ENCODE results near the gene AURKAIP1.

Gene AURKAIP1

DNA sequence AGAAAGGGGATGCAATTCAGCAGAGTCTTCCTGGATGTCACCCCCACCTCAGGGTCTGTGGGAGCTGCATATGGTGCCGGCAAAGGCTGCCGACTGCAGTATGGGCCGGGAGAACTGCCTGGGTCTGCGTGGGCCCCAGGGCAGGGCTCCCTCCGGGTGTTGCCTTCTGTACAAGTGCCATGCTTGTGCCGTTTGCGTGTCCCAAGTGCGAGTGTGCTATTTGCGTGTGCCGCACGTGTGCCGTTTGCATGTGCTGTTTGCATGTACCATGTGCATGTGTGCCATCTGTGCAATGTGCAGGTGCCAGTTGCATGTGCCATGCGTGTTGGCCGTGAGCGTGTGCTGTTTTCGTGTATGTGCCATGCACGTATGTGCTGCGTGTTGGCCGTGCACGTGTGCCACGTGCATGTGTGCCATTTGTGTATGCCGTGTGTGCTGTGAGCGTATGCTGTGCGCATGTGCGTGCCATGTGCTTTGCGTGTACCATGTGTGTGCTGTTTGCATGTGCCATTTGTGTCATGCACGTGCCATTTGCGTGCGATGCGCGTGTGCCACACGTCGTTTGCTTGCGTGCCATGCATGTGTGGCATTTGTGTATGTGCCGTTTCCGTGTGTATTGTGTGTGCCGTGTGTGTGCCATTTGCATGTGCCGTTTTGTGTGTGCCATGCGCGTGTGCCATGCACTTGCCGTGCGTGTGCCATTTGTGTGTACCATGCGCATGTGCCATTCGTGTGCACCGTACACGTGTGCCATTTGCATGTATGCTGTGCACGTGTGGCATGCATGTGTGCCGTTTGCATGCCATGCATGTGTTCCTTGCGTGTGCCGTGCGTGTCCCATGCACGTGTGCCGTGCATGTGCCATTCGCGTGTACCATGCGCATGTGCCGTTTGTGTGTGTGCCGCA lies 45.5 kb downstream of the AURKAIP1 start:
- Histone ChIP-seq H3K18ac (ENCODE audit: low read length) (no peak overlapping the region), H3K9ac (ENCODE audit: low read length) (no peak overlapping the region), H2BK5ac (ENCODE audit: low read length) (no peak overlapping the region), H3K4me3 (ENCODE audit: low read length) (no peak overlapping the region), H4K5ac (ENCODE audit: low read length) (no peak overlapping the region), H3K56ac (ENCODE audit: low read length) (no peak overlapping the region), H3K79me1 (ENCODE audit: low read length) (peaks cover 5% of the 10 kb centered on the region), H3K36me3 (ENCODE audit: control insufficient read depth, insufficient read depth, low read length) (no peaks in the 10 kb centered on the region), H3K4me2 (ENCODE audit: low read length) (no peak overlapping the region), H3K27ac (ENCODE audit: low read depth, low read length) (no peak overlapping the region), H2BK15ac (replicated peaks; ENCODE audit: low read depth) (no peak overlapping the region), H3K23ac (ENCODE audit: low read length) (peak overlapping the region; percentile 4), H3K4me1 (ENCODE audit: control insufficient read depth, low read depth, low read length) (no peaks in the 10 kb centered on the region), H4K8ac (ENCODE audit: low read depth, low read length) (no peak overlapping the region), H2BK120ac (ENCODE audit: low read depth, low read length) (no peak overlapping the region), H2AK5ac (ENCODE audit: low read length) (no peak overlapping the region), H3K27me3 (ENCODE audit: insufficient read depth, low read length, poor library complexity) (no peaks in the 10 kb centered on the region), H3K4ac (ENCODE audit: low read depth, low read length) (no peak overlapping the region), H3K79me2 (ENCODE audit: control insufficient read depth, insufficient read depth, low read length) (peaks cover 3% of the 10 kb centered on the region)
- no CpG with 5 or more reads among the region's 58 CpGs for WGBS (ENCODE audit: extremely low coverage, insufficient coverage, low lambda C conversion rate)
- DNase-seq: no peak

DNA sequence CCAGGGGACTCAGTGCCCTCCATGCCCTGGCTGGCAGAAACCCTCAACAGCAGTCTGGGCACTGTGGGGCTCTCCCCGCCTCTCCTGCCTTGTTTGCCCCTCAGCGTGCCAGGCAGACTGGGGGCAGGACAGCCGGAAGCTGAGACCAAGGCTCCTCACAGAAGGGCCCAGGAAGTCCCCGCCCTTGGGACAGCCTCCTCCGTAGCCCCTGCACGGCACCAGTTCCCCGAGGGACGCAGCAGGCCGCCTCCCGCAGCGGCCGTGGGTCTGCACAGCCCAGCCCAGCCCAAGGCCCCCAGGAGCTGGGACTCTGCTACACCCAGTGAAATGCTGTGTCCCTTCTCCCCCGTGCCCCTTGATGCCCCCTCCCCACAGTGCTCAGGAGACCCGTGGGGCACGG lies 46.8 kb downstream of the AURKAIP1 start:
- H2BK15ac ChIP-seq (replicated peaks; ENCODE audit: low read depth): no peak overlapping the region
- H3K79me1 ChIP-seq (ENCODE audit: low read length): peaks cover 8% of the 10 kb centered on the region
- H3K4me1 ChIP-seq (ENCODE audit: control insufficient read depth, low read depth, low read length): no peaks in the 10 kb centered on the region
- H3K4me3 ChIP-seq (ENCODE audit: low read length): no peak overlapping the region
- DNase-seq: no peak
- H3K27ac ChIP-seq (ENCODE audit: low read depth, low read length): no peak overlapping the region
- no peak overlapping the region for H4K5ac ChIP-seq (ENCODE audit: low read length)
- H3K27me3 ChIP-seq (ENCODE audit: insufficient read depth, low read length, poor library complexity): no peaks in the 10 kb centered on the region
- WGBS (ENCODE audit: extremely low coverage, insufficient coverage, low lambda C conversion rate): no CpG with 5 or more reads among the region's 15 CpGs
- no peak overlapping the region for H4K8ac ChIP-seq (ENCODE audit: low read depth, low read length)
- no peak overlapping the region for H3K56ac ChIP-seq (ENCODE audit: low read length)
- no peaks in the 10 kb centered on the region for H3K36me3 ChIP-seq (ENCODE audit: control insufficient read depth, insufficient read depth, low read length)
- H3K9ac ChIP-seq (ENCODE audit: low read length): no peak overlapping the region
- peaks cover 11% of the 10 kb centered on the region for H3K79me2 ChIP-seq (ENCODE audit: control insufficient read depth, insufficient read depth, low read length)
- H3K18ac ChIP-seq (ENCODE audit: low read length): no peak overlapping the region
- no peak overlapping the region for H3K4ac ChIP-seq (ENCODE audit: low read depth, low read length)
- H3K4me2 ChIP-seq (ENCODE audit: low read length): no peak overlapping the region
- no peak overlapping the region for H2AK5ac ChIP-seq (ENCODE audit: low read length)
- H2BK5ac ChIP-seq (ENCODE audit: low read length): no peak overlapping the region
- no peak overlapping the region for H3K23ac ChIP-seq (ENCODE audit: low read length)
- no peak overlapping the region for H2BK120ac ChIP-seq (ENCODE audit: low read depth, low read length)

DNA sequence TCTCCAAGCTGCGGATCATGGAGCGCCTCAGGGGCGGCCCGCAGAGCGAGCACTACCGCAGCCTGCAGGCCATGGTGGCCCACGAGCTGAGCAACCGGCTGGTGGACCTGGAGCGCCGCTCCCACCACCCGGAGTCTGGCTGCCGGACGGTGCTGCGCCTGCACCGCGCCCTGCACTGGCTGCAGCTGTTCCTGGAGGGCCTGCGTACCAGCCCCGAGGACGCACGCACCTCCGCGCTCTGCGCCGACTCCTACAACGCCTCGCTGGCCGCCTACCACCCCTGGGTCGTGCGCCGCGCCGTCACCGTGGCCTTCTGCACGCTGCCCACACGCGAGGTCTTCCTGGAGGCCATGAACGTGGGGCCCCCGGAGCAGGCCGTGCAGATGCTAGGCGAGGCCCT lies 47.7 kb downstream of the AURKAIP1 start:
- H3K9ac ChIP-seq (ENCODE audit: low read length): no peak overlapping the region
- H3K27me3 ChIP-seq (ENCODE audit: insufficient read depth, low read length, poor library complexity): no peaks in the 10 kb centered on the region
- no peak overlapping the region for H3K56ac ChIP-seq (ENCODE audit: low read length)
- H2AK5ac ChIP-seq (ENCODE audit: low read length): no peak overlapping the region
- H3K4me2 ChIP-seq (ENCODE audit: low read length): no peak overlapping the region
- WGBS (ENCODE audit: extremely low coverage, insufficient coverage, low lambda C conversion rate): no CpG with 5 or more reads among the region's 40 CpGs
- no peak for DNase-seq
- no peak overlapping the region for H3K23ac ChIP-seq (ENCODE audit: low read length)
- H4K5ac ChIP-seq (ENCODE audit: low read length): no peak overlapping the region
- H3K27ac ChIP-seq (ENCODE audit: low read depth, low read length): no peak overlapping the region
- H3K79me2 ChIP-seq (ENCODE audit: control insufficient read depth, insufficient read depth, low read length): peaks cover 17% of the 10 kb centered on the region
- no peak overlapping the region for H2BK120ac ChIP-seq (ENCODE audit: low read depth, low read length)
- no peak overlapping the region for H3K18ac ChIP-seq (ENCODE audit: low read length)
- no peak overlapping the region for H4K8ac ChIP-seq (ENCODE audit: low read depth, low read length)
- peaks cover 12% of the 10 kb centered on the region for H3K79me1 ChIP-seq (ENCODE audit: low read length)
- no peak overlapping the region for H3K4me3 ChIP-seq (ENCODE audit: low read length)
- no peak overlapping the region for H2BK5ac ChIP-seq (ENCODE audit: low read length)
- no peak overlapping the region for H2BK15ac ChIP-seq (replicated peaks; ENCODE audit: low read depth)
- H3K4ac ChIP-seq (ENCODE audit: low read depth, low read length): no peak overlapping the region
- no peaks in the 10 kb centered on the region for H3K4me1 ChIP-seq (ENCODE audit: control insufficient read depth, low read depth, low read length)
- H3K36me3 ChIP-seq (ENCODE audit: control insufficient read depth, insufficient read depth, low read length): no peaks in the 10 kb centered on the region

DNA sequence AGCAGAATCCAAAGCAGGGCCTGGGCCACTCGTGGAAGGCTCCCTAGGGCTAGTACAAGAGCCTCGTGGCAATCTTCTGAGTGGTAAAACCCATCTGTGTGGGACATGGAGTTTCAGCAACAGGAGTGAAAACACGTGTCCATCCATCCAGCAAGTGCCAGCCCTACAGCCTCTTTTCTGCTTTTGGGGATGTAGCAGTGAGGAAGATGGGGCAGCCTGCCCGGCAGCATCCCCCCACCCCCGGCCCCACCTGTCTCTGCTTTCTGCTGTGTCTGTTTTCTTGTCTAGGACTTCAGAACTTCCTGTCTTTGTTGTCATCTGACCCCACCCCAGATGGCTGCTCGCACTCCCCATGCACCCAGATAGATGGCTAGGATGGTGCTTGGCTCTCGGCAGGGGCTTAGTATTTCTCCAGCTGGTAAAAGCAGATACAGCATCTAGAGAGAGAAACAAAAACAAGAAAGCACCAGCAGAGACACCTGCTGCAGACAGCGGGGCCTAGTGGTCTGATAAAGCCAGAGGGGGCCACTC lies 48.9 kb downstream of the AURKAIP1 start:
- Histone ChIP-seq H2BK5ac (ENCODE audit: low read length) (no peak overlapping the region), H3K4me1 (ENCODE audit: control insufficient read depth, low read depth, low read length) (no peaks in the 10 kb centered on the region), H2BK15ac (replicated peaks; ENCODE audit: low read depth) (no peak overlapping the region), H3K56ac (ENCODE audit: low read length) (no peak overlapping the region), H3K27me3 (ENCODE audit: insufficient read depth, low read length, poor library complexity) (no peaks in the 10 kb centered on the region), H3K4me3 (ENCODE audit: low read length) (no peak overlapping the region), H4K5ac (ENCODE audit: low read length) (no peak overlapping the region), H3K4ac (ENCODE audit: low read depth, low read length) (no peak overlapping the region), H3K79me1 (ENCODE audit: low read length) (peaks cover 18% of the 10 kb centered on the region), H3K9ac (ENCODE audit: low read length) (no peak overlapping the region), H3K23ac (ENCODE audit: low read length) (no peak overlapping the region), H2AK5ac (ENCODE audit: low read length) (no peak overlapping the region), H3K18ac (ENCODE audit: low read length) (no peak overlapping the region), H3K79me2 (ENCODE audit: control insufficient read depth, insufficient read depth, low read length) (peaks cover 29% of the 10 kb centered on the region), H3K27ac (ENCODE audit: low read depth, low read length) (no peak overlapping the region), H4K8ac (ENCODE audit: low read depth, low read length) (no peak overlapping the region), H3K4me2 (ENCODE audit: low read length) (no peak overlapping the region), H2BK120ac (ENCODE audit: low read depth, low read length) (no peak overlapping the region), H3K36me3 (ENCODE audit: control insufficient read depth, insufficient read depth, low read length) (no peaks in the 10 kb centered on the region)
- no CpG with 5 or more reads among the region's 8 CpGs for WGBS (ENCODE audit: extremely low coverage, insufficient coverage, low lambda C conversion rate)
- no peak for DNase-seq

DNA sequence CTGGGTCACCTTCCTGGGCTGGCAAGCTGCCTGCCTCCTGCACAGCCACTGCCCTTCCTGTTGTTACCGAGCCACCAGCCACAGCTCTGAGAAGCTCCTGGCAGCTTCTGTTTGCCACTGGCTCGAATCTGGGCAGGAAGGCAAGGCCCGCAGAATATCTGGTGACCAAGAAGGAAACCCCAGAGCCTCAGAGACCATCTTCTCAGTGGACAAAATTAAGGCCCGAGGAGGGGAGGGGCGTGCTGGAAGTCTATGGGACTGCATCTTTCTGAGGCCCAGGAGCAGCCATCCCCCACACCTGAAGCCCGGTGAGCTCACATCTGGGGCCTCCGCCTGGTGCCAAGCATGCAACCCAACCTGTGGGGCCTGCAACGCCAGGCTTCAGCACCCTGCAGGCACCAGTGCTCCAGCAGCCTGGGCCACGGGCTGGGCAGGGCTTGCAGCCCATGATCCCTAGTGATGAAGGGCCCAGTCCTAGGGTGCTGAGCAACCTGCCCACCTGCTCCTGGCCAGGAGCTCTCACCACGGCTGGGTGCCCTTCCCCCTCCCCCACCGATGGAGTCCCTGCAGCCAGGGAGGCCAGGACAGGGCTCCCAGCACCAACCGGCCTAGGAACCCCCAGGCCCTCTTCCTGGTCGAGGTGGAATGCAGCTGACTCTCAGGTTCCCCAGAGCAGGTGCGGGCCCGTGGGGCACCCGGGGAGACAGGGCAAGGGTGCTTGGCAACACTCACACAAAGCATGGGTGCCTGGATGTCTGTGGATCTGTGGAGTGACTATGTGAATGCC lies 49.5 kb downstream of the AURKAIP1 start:
- Histone ChIP-seq H3K27ac (ENCODE audit: low read depth, low read length) (no peak overlapping the region), H3K56ac (ENCODE audit: low read length) (peak overlapping the region; percentile 91), H3K4me1 (ENCODE audit: control insufficient read depth, low read depth, low read length) (no peaks in the 10 kb centered on the region), H3K9ac (ENCODE audit: low read length) (peak overlapping the region; percentile 87), H3K23ac (ENCODE audit: low read length) (peak overlapping the region; percentile 66), H4K5ac (ENCODE audit: low read length) (no peak overlapping the region), H2BK120ac (ENCODE audit: low read depth, low read length) (no peak overlapping the region), H2BK15ac (replicated peaks; ENCODE audit: low read depth) (no peak overlapping the region), H2BK5ac (ENCODE audit: low read length) (no peak overlapping the region), H4K8ac (ENCODE audit: low read depth, low read length) (no peak overlapping the region), H3K36me3 (ENCODE audit: control insufficient read depth, insufficient read depth, low read length) (no peaks in the 10 kb centered on the region), H3K4ac (ENCODE audit: low read depth, low read length) (peak overlapping the region; percentile 46), H3K79me1 (ENCODE audit: low read length) (peaks cover 21% of the 10 kb centered on the region), H3K27me3 (ENCODE audit: insufficient read depth, low read length, poor library complexity) (no peaks in the 10 kb centered on the region), H2AK5ac (ENCODE audit: low read length) (peak overlapping the region; percentile 37), H3K18ac (ENCODE audit: low read length) (no peak overlapping the region), H3K4me3 (ENCODE audit: low read length) (peak overlapping the region; percentile 72), H3K4me2 (ENCODE audit: low read length) (peak overlapping the region; percentile 87), H3K79me2 (ENCODE audit: control insufficient read depth, insufficient read depth, low read length) (peaks cover 34% of the 10 kb centered on the region)
- no CpG with 5 or more reads among the region's 16 CpGs for WGBS (ENCODE audit: extremely low coverage, insufficient coverage, low lambda C conversion rate)
- no peak for DNase-seq
